Natural killer cell (primary cell): ENCODE data around the gene CABLES1. TPM values are rescaled to one million over a fixed set of nuclear protein-coding genes. Genes with fewer than 3 reads are reported as not detected.

ENCODE experiments used
- ATAC-seq, 3 donors: fragments of 150-1000 bp in 2 of 3; fragments of 200-7000 bp in 1 of 3; cut with Tn5 transposase; 1 replicate in 1 of 3; 2 replicates in 2 of 3; pipeline ENCODE4 v1.10.0; 2021; ENCODE audit warnings: mild to moderate bottlenecking in 2 of 3, moderate library complexity in 2 of 3
- DNase-seq, 2 donors: peaks; one replicate each; pipeline versions ENCODE4 v3.0.0 to v3.0.0-alpha.2; 2013 to 2021; ENCODE audit warnings: mixed read lengths in 1 of 2
- H3K27ac ChIP-seq: one replicate; pipeline ENCODE4 v1.5.1; 2013; ENCODE audit warnings: mild to moderate bottlenecking, low read length
- H3K27me3 ChIP-seq: one replicate; pipeline ENCODE4 v1.6.1; 2013; ENCODE audit warnings: low read length; ENCODE audit not compliant: control insufficient read depth, insufficient read depth
- H3K36me3 ChIP-seq: one replicate; pipeline ENCODE4 v1.6.1; 2013; ENCODE audit warnings: low read length; ENCODE audit not compliant: control insufficient read depth, insufficient read depth
- H3K4me1 ChIP-seq: one replicate; pipeline ENCODE4 v1.6.1; 2013; ENCODE audit warnings: low read length; ENCODE audit not compliant: control insufficient read depth, insufficient read depth
- H3K4me3 ChIP-seq: one replicate; pipeline ENCODE4 v1.5.1; 2013; ENCODE audit warnings: low read length
- H3K9me3 ChIP-seq: one replicate; pipeline ENCODE4 v1.6.1; 2013; ENCODE audit warnings: low read length; ENCODE audit not compliant: control insufficient read depth, insufficient read depth
- H3K27ac Mint-ChIP-seq, 2 donors: one replicate each; pipeline ENCODE4 v1.8.0; 2022; ENCODE audit warnings: mild to moderate bottlenecking in 2 of 2, mixed read lengths in 2 of 2, moderate library complexity in 1 of 2
- H3K27me3 Mint-ChIP-seq, 2 donors: one replicate each; pipeline ENCODE4 v1.8.0; 2022; ENCODE audit warnings: low read depth in 2 of 2, mixed read lengths in 2 of 2
- H3K36me3 Mint-ChIP-seq: one replicate; pipeline ENCODE4 v1.8.0; 2022; ENCODE audit warnings: mixed read lengths
- H3K4me1 Mint-ChIP-seq, 2 donors: one replicate each; pipeline ENCODE4 v1.8.0; 2022; ENCODE audit warnings: mixed read lengths in 2 of 2
- H3K4me3 Mint-ChIP-seq: one replicate; pipeline ENCODE4 v1.8.0; 2022; ENCODE audit warnings: mild to moderate bottlenecking, moderate library complexity, mixed read lengths
- H3K9me3 Mint-ChIP-seq, 2 donors: one replicate each; pipeline ENCODE4 v1.8.0; 2022; ENCODE audit warnings: mixed read lengths in 2 of 2
- CTCF ChIP-seq: fragments of 200-600 bp; IDR thresholded peaks from one replicate; pipeline ENCODE4 v1.8.0; 2022; ENCODE audit warnings: antibody characterized with exemption
- whole genome bisulfite sequencing: methylation state at CpG from one replicate; pipeline ENCODE4 v1.1.7; 2013; ENCODE audit warnings: missing lambda C conversion rate; ENCODE audit not compliant: insufficient coverage; 5-methylcytosine and 5-hydroxymethylcytosine counted together
- intact Hi-C: fragments of 100-400 bp; cut with micrococcal nuclease; formaldehyde crosslinking; loops from one replicate; pipeline ENCODE4 v1.14.2; 2022
- total RNA-seq, 4 donors: library from RNA; stranded (reverse); fragments of 120-200 nt in 1 of 4; gene quantifications; one replicate each; pipeline versions ENCODE4 v1.2.3 to v1.2.4, GENCODE V29; 2013 to 2022

The CABLES1 gene
- total RNA-seq, 3 donors from 2014 or later (not counting 1 experiment from before 2014, with no cell fraction given), result 1.3 to 2.2 (median 1.8) TPM

- Mint-ChIP-seq H3K4me3 (no peak overlapping the region), H3K27ac (no peak overlapping the region), H3K27me3 (peaks cover 0 to 2% of the 10 kb centered on the region in 2 donors), H3K4me1 (peaks cover 0 to 7% of the 10 kb centered on the region in 2 donors), H3K9me3 (peaks cover 0 to 3% of the 10 kb centered on the region in 2 donors), H3K36me3 (no peaks in the 10 kb centered on the region)
- Histone ChIP-seq H3K9me3 (peaks cover 5% of the 10 kb centered on the region), H3K4me1 (no peaks in the 10 kb centered on the region), H3K36me3 (no peaks in the 10 kb centered on the region), H3K27ac (no peak overlapping the region), H3K4me3 (no peak overlapping the region), H3K27me3 (no peaks in the 10 kb centered on the region)
- WGBS, result 87% methylated on average over 7 of the region's 7 CpGs
- intact Hi-C loops, result no loop called here
- TF ChIP-seq CTCF, result no peak
- ATAC-seq (no peak), DNase-seq (no peak)
These were observed 75.2 kb downstream of the CABLES1 start for GRCh38 chr18:23210526-23210925.

GRCh38 chr18:23211146-23211545, 75.9 kb downstream of the CABLES1 start:
- Mint-ChIP-seq H3K36me3 (no peaks in the 10 kb centered on the region), H3K4me3 (no peak overlapping the region), H3K9me3 (peaks cover 0 to 3% of the 10 kb centered on the region in 2 donors), H3K27ac (no peak overlapping the region), H3K27me3 (peaks cover 0 to 2% of the 10 kb centered on the region in 2 donors), H3K4me1 (peaks cover 0 to 7% of the 10 kb centered on the region in 2 donors)
- no peaks in the 10 kb centered on the region for H3K4me1 ChIP-seq
- H3K9me3 ChIP-seq, result peaks cover 5% of the 10 kb centered on the region
- TF ChIP-seq CTCF, result no peak
- intact Hi-C loops, result no loop called here
- H3K27ac ChIP-seq, result no peak overlapping the region
- no peaks in the 10 kb centered on the region for H3K36me3 ChIP-seq
- WGBS, result 96% methylated on average over 3 of the region's 3 CpGs
- DNase-seq, result no peak
- ATAC-seq, result no peak
- H3K4me3 ChIP-seq, result no peak overlapping the region
- H3K27me3 ChIP-seq, result no peaks in the 10 kb centered on the region

GRCh38 chr18:23212161-23212560, 76.9 kb downstream of the CABLES1 start:
- intact Hi-C loops, result no loop called here
- TF ChIP-seq CTCF, result no peak
- no peaks in the 10 kb centered on the region for H3K4me1 ChIP-seq
- no peak overlapping the region for H3K27ac ChIP-seq
- H3K27me3 ChIP-seq, result no peaks in the 10 kb centered on the region
- no peak overlapping the region for H3K27ac Mint-ChIP-seq
- ATAC-seq (no peak), DNase-seq (no peak)
- peaks cover 5% of the 10 kb centered on the region for H3K9me3 ChIP-seq
- H3K4me1 Mint-ChIP-seq, result peaks cover 0 to 7% of the 10 kb centered on the region in 2 donors
- 96% methylated on average over 3 of the region's 3 CpGs for WGBS
- H3K36me3 Mint-ChIP-seq, result no peaks in the 10 kb centered on the region
- H3K4me3 Mint-ChIP-seq, result no peak overlapping the region
- H3K27me3 Mint-ChIP-seq, result peaks cover 0 to 2% of the 10 kb centered on the region in 2 donors
- peaks cover 0 to 3% of the 10 kb centered on the region in 2 donors for H3K9me3 Mint-ChIP-seq
- H3K36me3 ChIP-seq, result no peaks in the 10 kb centered on the region
- no peak overlapping the region for H3K4me3 ChIP-seq

- Histone ChIP-seq H3K4me3 (no peak overlapping the region), H3K4me1 (no peaks in the 10 kb centered on the region), H3K27me3 (no peaks in the 10 kb centered on the region), H3K9me3 (peaks cover 5% of the 10 kb centered on the region), H3K27ac (no peak overlapping the region), H3K36me3 (no peaks in the 10 kb centered on the region)
- intact Hi-C loops, result no loop called here
- Mint-ChIP-seq H3K36me3 (no peaks in the 10 kb centered on the region), H3K9me3 (peaks cover 0 to 3% of the 10 kb centered on the region in 2 donors), H3K4me1 (peaks cover 0 to under 1% of the 10 kb centered on the region in 2 donors), H3K27ac (no peak overlapping the region), H3K27me3 (peaks cover 0 to 2% of the 10 kb centered on the region in 2 donors), H3K4me3 (no peak overlapping the region)
- TF ChIP-seq CTCF, result no peak
- DNase-seq (no peak), ATAC-seq (no peak)
These were observed 77.9 kb downstream of the CABLES1 start for GRCh38 chr18:23213200-23213599.
